H1 (cell line): ENCODE measurements around the gene PTP4A1.
A peak's percentile ranks its signal among the peaks of the same experiment; 100 is the strongest.

Source experiments
- BRCA1 ChIP-seq: IDR thresholded peaks from 2 replicates; pipeline ENCODE4 v1.6.1; 2012; ENCODE audit warnings: low read depth, low read length, improper control_type of control experiment
- CHD2 ChIP-seq: IDR thresholded peaks from 2 replicates; pipeline ENCODE4 v1.6.1; 2012; ENCODE audit warnings: low read length, improper control_type of control experiment
- CHD7 ChIP-seq: fragments of 300-600 bp; sonication (generic); IDR thresholded peaks from 2 replicates; pipeline ENCODE4 v1.7.1; 2012; ENCODE audit warnings: low read length, moderate library complexity, mild to moderate bottlenecking, inconsistent platforms; ENCODE audit not compliant: insufficient replicate concordance
- CTCF ChIP-seq, 3 experiments: IDR thresholded peaks; 1 replicate in 2 of 3; 2 replicates in 1 of 3; pipeline versions ENCODE4 v1.5.1 to v1.6.1; 2011; ENCODE audit warnings: low read length in 3 of 3, mild to moderate bottlenecking in 3 of 3, inconsistent platforms in 2 of 3, low read depth in 1 of 3, moderate library complexity in 1 of 3; ENCODE audit not compliant: insufficient read depth in 1 of 3; ENCODE audit errors: control extremely low read depth in 1 of 3
- EZH2 ChIP-seq: fragments of 200-600 bp; sonication (generic); IDR thresholded peaks from 2 replicates; pipeline ENCODE4 v1.7.1; 2012; ENCODE audit warnings: low read depth, mild to moderate bottlenecking, moderate library complexity, low read length, inconsistent platforms; ENCODE audit not compliant: severe bottlenecking
- GABPA ChIP-seq: IDR thresholded peaks from 2 replicates; pipeline ENCODE4 v1.6.1; 2011; ENCODE audit warnings: mild to moderate bottlenecking, low read length, moderate library complexity, borderline replicate concordance; ENCODE audit not compliant: insufficient read depth
- GTF2F1 ChIP-seq: IDR thresholded peaks from 2 replicates; pipeline ENCODE4 v1.6.1; 2012; ENCODE audit warnings: low read depth, low read length, improper control_type of control experiment, borderline replicate concordance
- POLR2A ChIP-seq, 2 experiments: IDR thresholded peaks; 1 replicate in 1 of 2; 2 replicates in 1 of 2; pipeline ENCODE4 v1.6.1; 2011; ENCODE audit warnings: low read depth in 2 of 2, low read length in 2 of 2, mild to moderate bottlenecking in 2 of 2; ENCODE audit errors: control extremely low read depth in 1 of 2
- RFX5 ChIP-seq: IDR thresholded peaks from 2 replicates; pipeline ENCODE4 v1.6.1; 2011; ENCODE audit warnings: low read depth, low read length, improper control_type of control experiment, borderline replicate concordance
- SIX5 ChIP-seq: IDR thresholded peaks from 2 replicates; pipeline ENCODE4 v1.6.1; 2011; ENCODE audit warnings: mild to moderate bottlenecking, low read depth, low read length
- SRF ChIP-seq: IDR thresholded peaks from 2 replicates; pipeline ENCODE4 v1.6.1; 2011; ENCODE audit warnings: mild to moderate bottlenecking, low read depth, low read length, moderate library complexity
- TAF1 ChIP-seq: IDR thresholded peaks from 2 replicates; pipeline ENCODE4 v1.6.1; 2011; ENCODE audit warnings: mild to moderate bottlenecking, low read depth, low read length
- TBP ChIP-seq: IDR thresholded peaks from 2 replicates; pipeline ENCODE4 v1.6.1; 2011; ENCODE audit warnings: low read depth, low read length, improper control_type of control experiment
- TCF12 ChIP-seq: IDR thresholded peaks from 2 replicates; pipeline ENCODE4 v1.6.1; 2011; ENCODE audit warnings: low read depth, mild to moderate bottlenecking, low read length

- TF ChIP-seq CTCF (IDR thresholded peaks at IDR 0.05; ENCODE audit: control extremely low read depth in 1 of 3, insufficient read depth in 1 of 3, low read depth in 1 of 3, low read length in 3 of 3) (no peak), RFX5 (no peak), SIX5 (no peak), POLR2A (IDR thresholded peaks at IDR 0.05; ENCODE audit: control extremely low read depth in 1 of 2, low read depth in 2 of 2, low read length in 2 of 2) (peak in 1 of 2 experiments; percentile 57; a peak in 1 of 3 replicates), TAF1 (no peak), BRCA1 (no peak), GTF2F1 (no peak), SRF (no peak), CHD2 (no peak), EZH2 (no peak), GABPA (no peak), CHD7 (no peak), TCF12 (no peak), TBP (no peak)
Measured at GRCh38 chr6:63576147-63576772, 4.0 kb downstream of the PTP4A1 start.
